ENCODE results near the gene HOXC12.

The HOXC12 gene

DNA sequence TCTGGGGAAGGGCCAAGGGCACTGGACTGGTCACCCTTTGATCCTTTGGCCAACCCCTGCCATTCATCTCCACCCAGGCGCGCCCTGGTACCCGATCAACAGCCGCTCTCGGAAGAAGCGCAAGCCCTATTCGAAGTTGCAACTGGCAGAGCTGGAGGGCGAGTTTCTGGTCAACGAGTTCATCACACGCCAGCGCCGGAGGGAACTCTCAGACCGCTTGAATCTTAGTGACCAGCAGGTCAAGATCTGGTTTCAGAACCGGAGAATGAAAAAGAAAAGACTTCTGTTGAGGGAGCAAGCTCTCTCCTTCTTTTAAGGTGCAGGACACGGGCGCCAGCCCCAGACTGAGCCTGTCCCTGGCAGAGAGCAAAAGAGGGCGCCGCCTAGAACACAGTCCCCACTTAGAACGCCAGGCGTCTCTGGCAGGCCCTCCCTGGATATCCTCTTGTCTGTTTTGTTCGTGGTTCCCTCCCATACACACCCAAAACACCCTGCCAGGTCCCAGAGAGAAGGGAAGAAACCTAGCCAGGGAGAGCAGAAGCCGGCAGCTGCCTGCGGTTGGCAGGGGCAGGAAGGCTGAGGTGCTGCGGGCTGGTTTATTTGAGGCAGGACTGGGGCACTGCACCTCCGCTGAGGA is 1.7 kb downstream of the HOXC12 start:
- no peak for DNase-seq (ENCODE audit: low read depth in 2 of 2)

DNA sequence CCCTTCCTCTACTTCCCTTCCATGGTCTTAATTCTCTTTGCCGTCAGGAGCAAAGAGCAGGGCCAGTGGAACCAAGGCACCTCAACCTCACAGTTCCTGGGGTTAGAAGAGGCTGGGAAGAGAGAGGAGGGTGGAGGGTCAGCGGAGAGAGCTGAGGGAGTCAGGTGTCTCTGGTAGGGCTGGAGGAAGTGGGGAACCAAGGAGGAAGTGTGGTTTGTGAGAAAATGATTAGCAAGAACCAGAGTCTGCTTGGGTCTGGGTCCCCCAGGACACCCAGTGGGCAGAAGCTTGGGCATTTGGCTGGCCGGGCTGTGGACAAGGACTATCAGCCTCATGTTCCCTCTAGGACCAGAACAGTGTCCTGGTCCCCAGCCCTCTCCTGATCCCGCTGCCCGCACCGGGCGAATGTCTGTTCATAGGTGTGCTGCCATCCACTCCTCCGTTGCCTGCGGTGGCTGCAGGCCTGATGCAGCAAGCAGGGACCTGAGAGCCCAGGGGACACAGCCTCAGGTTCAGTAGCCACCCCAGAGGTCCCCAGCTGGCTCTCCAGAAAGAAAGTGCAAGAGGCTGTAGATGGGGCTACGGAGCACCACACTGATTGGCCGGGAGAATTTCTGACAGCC is 2.3 kb downstream of the HOXC12 start:
- no peak for DNase-seq (ENCODE audit: low read depth in 2 of 2)

DNA sequence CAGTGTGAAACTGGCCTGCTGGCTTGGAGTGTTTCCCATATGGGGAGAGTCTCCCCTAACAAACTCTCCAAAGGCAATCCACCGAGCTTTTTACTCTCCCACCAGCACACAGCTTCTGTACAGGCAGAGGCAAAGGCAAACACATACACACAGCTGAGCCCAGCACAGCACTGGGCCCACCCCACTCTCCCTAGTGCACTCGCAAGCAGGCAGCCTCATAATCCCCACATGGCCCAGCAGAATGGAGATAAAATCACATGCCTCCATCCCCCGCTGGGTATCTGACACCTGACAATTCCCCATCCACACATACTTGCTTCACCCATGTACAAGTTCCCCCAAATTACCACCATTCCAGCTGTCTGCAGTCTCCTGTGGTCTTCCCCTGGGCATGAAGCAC is 3.4 kb downstream of the HOXC12 start:
- no peak for DNase-seq (ENCODE audit: low read depth in 2 of 2)

DNA sequence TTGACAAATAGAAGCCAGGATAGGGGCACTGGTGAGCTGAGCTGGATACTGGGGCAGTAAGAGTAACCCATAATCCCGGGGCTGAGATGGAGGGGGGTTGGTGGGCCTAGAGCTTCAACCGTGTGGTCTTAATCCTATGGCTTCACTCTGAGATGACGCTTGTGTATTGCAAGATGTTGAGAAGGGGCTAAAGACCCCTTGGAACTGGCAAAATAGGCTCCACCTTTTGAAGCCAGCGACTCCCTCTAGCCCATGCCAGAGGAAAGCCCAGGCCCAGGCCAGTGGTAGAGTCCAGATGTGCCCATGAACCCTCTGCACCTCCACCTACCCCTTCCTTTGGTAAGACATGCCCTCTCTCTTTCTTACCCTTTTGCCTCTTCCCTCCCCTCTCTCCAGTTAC is 4.6 kb downstream of the HOXC12 start:
- no peak for DNase-seq (ENCODE audit: low read depth in 2 of 2)

DNA sequence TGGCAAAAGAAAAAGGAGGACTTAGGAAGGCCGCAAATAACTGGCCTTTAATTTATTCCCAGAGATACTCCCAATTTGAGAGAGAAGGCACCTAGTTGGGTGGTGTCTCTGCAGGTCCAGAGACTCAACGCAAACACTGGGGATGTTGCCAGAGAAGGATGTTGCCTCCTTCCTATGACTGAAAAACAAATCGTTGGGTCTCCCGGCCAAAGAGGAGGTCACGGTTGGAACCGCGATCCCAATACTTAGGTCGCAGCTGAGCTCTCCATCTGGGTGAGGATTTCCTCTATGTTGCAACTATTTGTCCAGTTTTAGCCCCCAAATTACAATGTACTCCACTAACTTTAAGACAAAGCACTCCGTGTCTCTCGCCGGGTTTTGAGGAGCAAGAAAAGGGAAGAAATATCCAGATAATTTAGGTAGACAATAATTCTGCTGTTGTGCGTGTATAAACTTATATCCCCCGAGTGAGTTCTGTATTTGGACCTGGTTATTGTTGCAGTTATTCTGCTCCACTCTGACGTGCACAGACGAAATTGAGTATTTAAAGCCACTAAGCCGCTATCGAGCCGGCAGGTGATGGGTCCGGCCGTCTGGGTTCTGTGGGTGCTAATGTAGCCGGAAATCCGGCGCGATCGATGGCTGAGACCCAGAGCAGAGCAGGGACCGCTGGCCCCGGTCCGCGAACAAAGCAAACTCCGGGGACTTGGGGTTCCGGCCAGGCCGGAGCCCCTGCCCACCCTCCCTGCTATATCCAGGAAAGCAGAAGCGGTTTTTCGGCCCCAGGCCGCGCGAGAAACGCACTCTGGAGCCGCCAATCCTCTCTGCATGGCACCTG is 5.7 kb downstream of the HOXC12 start:
- no peak for DNase-seq (ENCODE audit: low read depth in 2 of 2)

DNA sequence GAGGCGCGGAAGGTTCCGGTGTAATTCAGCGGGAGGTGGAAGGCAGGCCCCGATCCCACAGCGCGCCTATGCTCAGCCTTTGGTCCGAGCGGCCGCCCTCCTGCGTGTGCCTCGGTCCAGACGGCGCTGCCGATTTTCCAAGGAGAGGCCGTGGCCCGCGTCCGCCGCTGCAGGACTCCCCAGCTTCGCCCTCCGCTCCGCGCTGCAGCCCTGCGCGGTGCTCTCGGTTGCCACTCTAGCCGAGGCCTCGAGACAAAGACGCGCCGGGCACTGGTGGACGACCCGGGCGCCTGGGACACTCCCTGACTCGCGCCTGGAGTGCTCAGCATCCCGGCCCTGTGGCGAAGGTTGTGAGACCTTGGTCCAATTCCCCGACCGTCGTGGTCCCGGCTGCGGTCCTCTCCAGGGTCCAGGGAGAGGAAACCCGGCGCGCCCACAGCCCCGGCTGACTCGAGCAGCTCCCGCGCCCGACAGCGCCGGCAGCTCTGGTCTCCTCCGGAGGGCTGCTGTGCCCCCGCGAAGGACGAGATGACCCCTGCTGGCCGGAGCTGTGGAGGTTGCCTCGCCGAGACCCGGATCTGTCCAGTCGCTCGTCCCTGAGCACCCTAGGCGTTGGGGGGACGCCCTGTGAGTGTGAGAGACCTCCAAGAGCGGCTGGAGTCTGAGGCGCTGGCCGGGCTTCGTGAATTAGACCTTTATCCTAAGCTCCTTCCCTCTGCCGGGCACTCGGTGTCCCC is 6.5 kb downstream of the HOXC12 start:
- DNase-seq (ENCODE audit: low read depth in 2 of 2) = no peak

DNA sequence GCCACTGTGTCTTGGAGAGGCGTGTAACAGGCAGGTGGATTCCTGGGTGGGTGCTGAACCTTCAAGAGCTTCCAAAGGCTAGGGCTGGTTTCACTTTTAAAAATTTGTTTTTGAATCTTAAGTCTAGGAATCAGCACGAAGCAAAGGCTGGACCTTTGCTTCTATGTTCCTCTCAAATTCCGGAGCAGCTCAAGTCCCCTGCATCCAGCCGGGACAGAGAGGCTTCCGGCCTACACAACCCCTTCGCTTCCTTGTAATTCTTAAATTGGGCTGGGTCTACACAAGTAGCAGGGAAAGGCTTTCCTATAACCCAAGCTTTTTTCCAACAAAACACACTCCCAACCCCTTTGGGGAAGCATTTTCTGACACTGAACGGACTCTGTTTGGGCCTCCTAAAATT is 8.3 kb downstream of the HOXC12 start:
- no peak for DNase-seq (ENCODE audit: low read depth in 2 of 2)

DNA sequence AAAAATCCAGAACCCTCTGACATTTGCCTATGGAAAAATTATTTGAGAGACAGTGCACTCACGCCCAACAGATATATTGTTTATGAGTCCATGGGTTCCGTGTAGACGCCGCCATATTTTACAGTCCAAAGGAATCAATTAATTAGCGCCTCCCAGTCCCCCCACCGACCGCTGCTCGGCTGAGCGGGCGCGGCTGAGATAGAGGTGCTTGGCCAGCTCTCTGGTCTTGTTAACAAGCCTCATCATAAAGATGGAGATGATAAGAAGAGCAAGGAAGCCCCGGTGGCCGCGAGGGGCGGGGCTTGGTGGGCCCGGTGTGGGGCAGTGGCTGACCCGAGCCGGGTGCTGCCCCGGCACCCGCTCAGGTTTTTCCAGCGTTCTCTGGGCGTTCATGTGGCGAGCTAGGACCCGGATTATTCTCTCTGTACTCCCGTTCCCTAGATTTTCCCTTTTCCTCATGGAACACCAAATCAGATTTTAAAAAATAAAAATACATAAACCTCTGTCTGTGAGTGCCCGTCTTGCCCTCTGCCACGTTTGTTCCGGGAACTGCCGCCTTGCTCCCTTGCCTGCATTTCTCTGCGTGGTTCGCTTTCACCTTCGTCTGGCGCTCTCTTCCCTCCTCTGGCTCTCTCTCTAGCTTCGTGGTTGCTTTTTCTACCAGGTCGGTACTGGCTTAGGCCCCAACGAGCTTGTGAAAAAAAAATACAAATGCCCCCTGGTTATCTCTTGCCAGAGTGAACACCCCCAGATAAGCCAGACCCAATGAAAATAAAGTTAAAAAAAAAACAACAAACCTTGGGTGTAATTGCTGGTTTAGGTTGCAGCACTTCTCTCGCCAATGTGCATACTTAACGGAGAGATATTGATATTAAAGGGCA is 9.0 kb downstream of the HOXC12 start:
- no peak for DNase-seq (ENCODE audit: low read depth in 2 of 2)

DNA sequence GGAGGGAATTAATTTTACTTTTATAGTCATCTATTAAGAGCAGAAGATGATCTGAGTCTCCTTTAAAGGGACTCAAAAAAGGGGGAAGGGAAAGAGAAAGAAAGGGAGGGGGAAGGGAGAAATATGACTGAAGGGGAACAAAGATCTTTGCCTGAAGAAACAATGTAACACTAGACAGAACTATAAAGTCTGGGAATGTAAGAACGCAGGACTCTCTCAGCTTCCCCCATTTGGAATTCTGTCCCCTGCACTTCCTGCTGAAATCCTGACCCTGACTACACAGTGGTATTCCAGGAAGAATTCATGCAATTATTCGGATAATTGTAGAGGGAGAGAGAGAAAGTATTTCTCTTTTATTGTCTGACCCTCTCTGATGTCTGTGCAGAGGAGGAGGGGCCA is 9.6 kb downstream of the HOXC12 start:
- no peak for DNase-seq (ENCODE audit: low read depth in 2 of 2)

DNA sequence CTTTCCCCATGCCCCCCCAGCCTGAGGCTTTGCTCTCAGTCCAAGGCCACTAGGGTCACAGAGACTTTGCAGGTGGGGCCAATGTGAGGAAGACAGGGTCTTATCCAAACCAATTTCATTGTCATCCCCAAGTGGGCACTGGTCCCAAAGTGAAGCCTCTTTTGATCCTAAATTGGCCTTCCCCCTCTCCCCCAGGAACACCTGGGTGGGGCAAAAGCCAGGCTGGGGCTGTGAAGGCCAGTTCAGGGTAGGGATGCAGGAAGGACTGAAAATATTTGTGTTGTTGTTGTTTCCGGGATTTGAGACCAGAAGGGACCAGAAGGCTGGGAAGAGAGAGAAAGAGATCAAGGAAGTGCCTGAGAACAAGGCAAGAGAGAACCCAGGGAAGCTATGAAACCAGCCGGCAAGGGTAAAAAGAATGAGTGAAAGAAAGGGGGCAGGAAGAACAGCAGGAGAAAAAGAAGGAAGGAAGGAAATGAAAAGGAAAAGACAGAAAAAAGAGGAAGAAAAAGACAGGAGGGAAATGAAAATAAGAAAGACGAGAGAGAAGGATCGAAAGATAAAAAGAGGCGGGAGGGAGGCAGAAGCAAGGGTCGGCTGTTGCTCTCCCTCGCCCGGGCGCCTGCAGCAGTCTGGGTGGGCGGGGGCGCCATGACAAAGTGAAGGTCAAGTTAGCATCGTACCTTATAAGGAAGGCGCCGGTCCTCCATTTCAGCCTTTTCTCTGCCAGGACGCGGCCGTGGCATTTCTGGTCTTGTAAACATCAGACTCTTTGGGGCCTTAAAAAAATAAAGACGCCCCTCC is 10.8 kb downstream of the HOXC12 start:
- DNase-seq (ENCODE audit: low read depth in 2 of 2) = no peak

DNA sequence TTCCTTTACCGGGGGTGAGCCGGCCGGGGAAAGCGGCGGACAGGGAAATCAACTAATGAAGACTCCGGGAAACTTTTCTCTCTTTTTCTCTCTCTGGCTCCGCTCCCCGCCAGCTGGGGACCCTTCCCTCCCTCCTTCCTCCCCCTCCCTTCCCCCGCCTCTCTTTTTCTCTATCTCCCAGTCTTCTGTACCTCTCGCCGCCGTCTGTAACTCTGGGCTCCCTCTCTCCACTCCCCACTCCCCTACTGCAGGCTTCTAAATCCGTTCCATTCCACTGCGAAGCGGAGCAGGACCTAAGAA is 11.3 kb downstream of the HOXC12 start:
- DNase-seq (ENCODE audit: low read depth in 2 of 2) = no peak

DNA sequence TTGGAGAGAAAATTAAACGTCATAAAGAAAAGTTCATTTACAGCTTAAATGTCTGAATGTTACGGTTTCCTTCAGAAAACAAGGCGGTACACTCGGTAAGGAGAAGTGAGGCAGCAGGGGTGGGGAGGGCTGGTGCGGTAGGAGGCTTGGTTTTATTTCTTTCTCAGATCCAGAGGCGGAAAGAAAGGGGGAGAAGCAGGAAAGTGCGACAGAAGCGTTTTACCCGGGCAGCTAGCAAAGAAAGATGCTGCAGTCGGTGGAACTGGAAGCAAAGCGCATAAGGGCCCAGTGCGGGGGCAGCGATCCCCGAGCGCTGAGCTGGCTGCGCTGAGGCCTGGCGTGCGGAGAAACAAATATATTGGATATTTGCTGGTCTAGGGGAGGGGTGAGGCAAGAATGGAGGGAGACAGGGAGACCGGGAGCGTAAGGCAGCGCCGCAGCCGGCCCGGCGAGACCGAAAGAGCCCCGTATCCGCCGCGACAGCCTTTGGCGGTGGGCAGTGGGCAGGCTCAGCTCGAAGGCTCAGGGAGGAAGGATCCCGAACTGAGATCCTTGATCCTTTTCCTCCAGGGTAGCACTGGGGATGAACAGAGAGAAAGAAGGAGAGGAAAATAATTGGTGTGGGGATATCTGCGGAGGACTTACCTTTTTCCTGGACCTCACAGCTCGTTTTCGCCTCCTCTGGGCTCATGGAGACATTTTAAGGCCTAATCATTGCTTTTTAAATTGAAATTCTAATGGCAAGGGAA is 11.9 kb downstream of the HOXC12 start:
- no peak for DNase-seq (ENCODE audit: low read depth in 2 of 2)

DNA sequence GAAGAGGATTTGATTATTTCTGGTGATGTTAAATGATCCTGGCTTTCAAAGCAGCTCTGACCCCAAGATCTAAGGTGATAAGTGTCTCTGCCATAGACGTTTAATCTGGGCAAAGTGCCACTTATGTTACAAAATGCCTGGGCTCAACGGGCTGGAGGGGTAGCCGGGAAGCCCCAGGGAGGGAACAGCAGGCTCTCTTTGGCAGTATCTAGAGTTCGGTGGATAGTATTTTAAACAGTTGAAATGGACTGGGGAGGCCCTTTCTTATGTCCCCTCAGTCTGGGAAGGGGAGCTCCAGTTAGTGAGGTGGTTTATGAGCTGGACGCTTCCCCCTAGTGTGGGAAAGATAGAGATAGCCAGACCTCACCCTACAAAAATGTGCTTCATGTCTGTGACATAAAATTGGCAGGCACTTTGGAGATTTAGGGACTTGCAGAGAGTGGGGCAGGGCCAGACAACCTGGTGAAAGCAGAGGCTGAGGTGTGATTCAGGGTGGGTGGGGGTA is 12.8 kb downstream of the HOXC12 start:
- no peak for DNase-seq (ENCODE audit: low read depth in 2 of 2)

DNA sequence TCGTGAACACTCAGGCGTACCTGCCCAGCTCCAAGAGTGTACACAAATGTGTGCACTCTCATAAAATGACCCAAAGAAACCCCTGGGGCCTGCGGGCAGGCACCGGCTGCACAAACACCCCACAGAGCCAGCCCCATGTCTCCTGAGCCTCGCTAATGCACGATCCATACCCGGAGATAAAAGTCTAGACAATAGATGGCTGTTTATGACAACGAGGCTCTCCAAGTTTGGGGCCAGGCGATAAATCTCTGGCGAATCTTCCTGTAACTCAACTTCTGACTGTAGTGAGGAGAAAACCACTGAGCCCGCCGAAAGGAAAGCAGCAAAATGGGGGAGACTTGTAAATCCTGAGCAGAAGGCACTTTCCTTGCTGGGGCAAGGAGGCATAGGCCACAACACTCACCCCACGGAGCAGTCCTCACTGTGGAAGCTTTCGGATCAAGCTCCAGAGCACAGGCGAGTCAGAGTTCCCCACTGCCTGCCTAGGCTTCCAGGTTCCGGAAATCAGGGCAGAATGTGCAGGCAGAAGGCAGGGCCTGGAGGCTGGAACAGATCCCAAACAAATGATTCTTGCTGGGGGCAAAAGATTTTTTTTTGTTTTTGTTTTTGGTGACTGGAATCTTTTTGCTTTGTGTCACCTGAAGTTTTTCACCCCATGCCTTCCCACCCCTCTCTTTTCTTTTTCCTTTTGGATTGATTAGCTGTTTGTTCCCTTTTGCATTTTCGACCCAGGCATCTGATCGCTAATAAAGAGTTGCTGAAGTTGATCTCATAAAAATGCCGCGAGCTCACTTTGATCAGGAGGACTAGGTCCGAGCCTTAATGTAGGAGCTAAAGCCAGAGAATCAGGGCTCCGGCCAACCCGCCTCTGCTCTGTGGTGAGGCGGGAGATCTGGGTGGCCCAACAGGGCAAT is 13.8 kb downstream of the HOXC12 start:
- DNase-seq (ENCODE audit: low read depth in 2 of 2) = no peak

DNA sequence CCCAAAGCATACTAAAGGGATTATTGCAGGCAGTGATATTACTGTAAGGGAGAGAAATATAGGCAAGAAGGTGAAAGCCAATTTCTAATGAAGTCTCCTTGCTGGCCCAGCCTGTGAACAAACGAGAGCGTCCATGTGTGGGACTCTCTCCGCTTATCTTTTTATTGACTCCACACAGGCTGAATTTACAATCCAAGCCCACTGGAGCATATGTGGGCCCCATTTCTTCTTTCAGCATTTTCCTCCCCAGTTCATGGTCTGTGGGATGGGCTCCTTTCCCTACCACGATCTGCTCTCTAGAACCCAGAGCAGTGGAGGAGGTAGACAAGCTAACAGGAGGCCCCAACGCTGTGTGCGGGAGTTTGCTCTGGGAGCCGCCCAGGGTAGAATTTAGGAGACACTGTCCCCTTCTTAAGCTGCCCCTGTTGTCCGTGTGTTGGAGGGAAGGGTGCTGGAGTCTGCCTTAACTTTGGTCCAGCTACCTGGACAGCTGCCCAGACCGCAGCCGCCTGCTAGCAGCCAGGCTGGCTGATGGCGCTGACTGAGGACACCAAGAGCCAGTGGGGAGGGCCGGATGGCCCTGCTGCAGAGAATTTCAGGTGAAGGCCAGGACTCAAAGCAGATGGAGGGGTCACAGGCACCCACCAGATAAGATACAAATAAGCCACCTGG is 15.0 kb downstream of the HOXC12 start:
- no peak for DNase-seq (ENCODE audit: low read depth in 2 of 2)

DNA sequence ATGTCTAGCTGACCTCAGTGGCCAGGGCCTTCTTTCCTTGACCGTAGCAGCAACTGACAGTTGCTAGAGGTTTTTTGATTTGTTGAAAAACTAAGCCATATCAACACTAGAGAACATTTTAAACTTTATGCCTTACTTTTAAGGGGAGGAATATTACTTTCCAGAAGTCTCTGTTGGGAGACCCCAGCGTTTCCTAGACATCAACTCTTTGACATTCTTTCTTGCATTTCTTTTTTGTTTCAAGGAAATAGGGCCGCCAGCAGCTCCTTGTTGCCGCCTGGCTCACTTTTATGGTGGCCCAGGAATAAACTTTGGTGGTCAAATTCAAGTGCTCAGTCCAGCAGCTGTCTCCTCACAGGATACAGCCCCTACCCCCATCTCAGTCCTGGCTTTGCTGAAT is 15.7 kb downstream of the HOXC12 start:
- no peak for DNase-seq (ENCODE audit: low read depth in 2 of 2)

DNA sequence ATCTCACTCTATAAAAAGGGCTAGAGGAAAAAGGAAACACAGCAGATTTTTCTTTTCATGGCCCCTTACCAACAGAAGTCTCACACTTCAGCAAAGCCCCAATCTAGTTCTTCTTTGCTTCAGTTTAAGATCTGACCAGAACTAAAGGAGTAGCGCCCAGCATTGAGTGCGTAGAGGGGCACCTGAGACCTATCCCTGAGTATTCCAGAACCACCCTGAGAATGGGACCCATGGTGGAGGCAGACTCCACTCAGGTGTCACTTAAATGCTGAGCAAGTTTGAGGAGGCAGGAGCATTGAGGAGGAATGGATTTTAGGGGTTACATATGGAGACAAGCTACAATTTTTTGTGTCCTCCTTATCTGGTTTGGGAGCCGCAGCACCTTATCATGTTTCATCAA is 16.4 kb downstream of the HOXC12 start:
- DNase-seq (ENCODE audit: low read depth in 2 of 2) = no peak

DNA sequence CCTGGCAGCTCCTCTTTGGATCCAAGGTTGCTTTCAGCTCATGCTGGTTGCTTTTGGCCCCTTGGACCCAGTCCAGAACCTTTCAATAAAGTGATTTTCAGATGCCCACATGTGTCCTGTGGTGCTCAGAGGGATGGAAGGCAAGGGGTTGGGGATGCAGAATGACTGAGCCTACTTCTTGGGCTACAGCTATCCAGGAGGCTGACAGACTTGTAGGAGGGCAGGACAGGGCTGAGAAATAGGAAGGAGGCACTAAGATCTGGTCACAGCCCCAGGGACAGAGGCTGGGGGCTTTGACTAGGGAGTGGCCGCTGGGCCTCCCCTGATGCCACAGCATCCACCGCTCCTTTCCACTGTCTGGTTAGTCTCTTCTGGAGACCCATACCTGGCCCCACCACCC is 17.0 kb downstream of the HOXC12 start:
- DNase-seq (ENCODE audit: low read depth in 2 of 2) = no peak

Measured in stimulated activated CD4-positive, alpha-beta T cell treated with anti-CD3 and anti-CD28 coated beads, Interleukin-1b, Interleukin-23, amount 100 ng/mL, for 1 hour (primary cell).